ENCODE measurements around the gene KRTAP2-1.
"Not testable (repeated sequence)": the region's sequence is repeated elsewhere in the genome, so short reads cannot be mapped to it uniquely, and the experiment has no call there.

The KRTAP2-1 gene

DNA sequence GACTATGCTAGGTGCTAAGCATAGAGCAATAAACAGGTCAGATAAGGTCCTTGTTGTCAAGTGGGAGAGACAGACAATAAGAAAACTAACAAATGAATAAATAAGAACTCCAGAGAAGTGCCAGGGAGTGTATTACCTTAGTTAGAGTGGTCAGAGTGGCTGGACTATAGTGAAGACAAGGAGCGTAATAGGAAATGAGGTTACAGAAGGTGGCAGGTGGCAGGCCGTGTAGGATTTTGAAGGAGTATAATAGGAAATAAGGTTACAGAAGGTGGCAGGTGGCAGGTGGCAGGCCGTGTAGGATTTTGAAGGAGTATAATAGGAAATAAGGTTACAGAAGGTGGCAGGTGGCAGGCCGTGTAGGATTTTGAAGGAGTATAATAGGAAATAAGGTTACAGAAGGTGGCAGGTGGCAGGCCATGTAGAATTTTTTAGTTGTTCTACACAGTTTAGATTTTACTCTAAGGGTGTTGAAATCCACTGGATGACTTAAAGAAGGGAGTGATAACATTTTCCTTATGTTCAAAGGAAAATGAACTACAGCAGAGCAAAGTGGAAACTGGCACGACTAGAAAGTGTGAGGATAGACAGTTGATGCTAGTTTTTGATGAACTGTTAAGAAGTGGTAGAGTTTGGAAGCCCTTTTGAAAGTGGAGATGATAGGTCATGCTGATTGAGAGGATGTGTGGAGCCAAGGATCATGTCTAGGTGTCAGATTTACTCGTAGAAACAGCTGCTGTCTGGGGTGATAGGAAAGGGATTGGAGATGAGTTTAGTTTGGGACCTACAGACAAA lies 34.6 kb downstream of the KRTAP2-1 start:
- no peak for DNase-seq (ENCODE audit: low spot score)

DNA sequence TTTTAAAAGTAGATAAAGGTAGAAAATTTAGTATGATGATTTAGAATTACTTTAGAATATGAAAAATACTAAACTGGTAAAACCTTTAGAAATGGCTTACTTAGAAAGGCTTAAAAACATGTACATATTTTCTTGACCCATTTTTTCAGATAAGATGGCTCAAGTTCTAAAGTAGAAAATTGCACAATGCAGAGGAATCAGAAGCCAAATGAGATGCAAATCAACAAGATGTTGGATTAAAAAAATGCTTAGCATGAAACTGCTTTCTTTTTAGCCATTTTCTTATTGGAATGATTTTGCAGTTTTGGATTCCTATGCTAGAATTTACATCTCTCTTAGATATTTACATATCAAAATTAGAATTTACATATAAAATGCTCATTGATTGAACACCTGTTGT lies 36.7 kb downstream of the KRTAP2-1 start:
- DNase-seq (ENCODE audit: low spot score): no peak

DNA sequence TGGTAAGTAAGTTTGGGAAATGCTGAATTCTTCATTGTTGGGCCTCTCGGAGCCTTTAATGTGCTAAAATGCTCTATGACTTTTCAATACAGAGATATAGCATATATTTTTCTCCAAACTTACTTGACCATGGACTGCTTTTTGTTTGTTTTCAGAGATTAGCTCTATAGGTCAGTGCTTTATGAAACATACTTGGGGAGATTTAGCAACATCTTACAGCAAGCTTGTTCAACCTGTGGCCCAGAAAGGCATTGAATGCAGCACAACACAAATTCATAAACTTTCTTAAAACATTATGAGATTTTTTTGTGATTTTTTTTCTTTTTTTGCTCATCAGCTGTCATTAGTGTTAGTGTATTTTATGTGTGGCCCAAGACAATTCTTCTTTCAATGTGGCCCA lies 37.2 kb downstream of the KRTAP2-1 start:
- no peak for DNase-seq (ENCODE audit: low spot score)

DNA sequence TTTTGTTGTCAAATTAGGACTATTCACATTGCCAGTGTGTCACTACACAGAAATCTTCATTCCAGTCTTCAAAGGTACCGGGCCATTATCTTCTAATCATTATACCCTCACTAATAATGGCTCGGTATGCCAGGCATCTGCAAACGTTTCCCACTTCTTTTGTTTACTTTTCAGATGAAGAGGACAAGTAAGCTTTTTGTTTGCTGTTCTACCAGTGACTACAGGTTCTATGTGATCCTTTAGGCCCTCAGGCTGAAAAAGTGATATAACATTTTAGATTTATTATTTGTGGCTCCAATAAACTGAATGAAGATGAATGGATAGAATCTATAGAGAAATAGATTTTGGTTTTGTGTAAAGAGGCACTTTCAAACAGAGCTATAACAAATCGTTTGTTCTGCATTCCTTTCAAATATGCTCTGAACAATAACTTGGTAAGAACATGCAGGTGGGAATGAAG lies 37.8 kb downstream of the KRTAP2-1 start:
- DNase-seq (ENCODE audit: low spot score): no peak

DNA sequence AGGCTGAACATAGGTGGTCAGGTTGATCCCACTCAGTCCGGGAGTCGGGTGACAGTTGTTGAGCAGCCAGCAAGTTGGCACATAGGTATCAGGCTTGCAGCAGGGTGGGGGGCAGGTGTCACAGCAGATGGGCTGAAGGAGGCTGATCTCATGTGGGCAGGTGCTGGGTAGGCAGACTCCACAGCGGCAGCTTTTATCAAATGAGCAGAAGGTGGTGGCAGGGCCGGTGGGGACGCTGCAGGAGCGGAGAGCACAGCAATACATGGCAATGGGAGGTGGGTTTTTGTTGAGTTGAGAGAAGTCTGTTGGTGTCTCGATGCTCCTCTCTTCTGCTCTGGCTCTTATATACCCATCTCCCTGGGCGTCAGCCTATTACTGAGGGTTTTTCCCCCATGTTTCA lies 38.3 kb downstream of the KRTAP2-1 start, which contains the start of gene KRTAP3-1:
Gene KRTAP3-1 (minus strand): TSS at position 318 of the 400 bp plus-strand sequence. CDS start 54 bp downstream, at position 264.
- DNase-seq (ENCODE audit: low spot score): no peak

DNA sequence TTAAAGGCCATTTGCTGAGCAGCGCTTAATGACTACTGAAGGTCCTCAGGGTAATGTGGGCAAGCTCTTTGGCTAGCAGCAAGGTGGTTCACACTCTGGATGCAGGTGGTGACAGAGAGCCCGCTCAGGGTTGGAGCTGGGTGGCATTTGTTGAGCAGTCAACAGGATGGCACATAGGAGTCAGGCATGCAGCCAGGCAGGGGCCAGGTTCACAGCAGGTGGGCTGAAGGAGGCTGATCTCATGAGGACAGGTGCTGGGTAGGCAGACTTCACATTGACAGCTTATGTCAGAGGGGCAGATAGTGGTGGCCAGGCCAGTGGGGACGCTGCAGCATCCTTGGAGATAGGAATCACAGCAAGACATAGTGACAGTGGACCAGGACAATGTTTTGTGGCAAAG lies 42.7 kb downstream of the KRTAP2-1 start:
- no peak for DNase-seq (ENCODE audit: low spot score)

DNA sequence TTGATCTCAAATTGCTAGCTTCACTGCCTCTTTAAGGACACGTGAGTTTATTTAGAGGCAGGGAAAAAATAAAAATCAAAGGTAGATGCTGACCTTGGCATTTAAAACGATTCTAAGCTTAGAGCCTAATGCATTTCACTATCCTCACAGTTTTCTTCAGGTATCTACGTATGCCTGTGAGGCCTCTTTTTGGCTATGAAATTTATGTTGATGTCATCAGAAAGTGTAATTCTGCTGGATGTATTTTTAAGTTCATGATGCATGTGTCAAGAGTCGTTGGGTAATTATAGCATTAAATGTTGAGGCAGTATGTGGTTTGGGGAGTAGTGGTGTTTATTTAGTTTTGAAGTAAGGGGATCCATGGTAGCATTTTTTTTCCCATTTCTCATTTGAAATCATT lies 43.2 kb downstream of the KRTAP2-1 start:
- DNase-seq (ENCODE audit: low spot score): no peak

DNA sequence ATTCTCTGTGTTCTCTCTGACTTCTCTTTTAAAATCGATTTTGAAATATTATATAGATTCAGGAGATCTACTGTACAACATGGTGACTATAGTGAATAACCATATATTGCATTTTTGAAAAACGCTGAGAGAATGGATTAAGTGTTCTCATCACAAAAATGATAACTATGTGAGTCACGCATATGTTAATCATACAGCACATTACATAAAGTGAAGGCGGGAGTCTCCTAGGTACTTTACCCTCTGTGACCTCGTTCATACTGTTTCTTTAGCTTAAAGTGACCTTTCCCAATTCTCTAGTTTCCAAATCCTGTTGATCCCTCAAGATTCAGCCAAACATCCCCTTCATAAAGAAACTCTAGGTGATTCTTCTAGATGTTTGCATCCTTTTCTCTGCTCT lies 44.3 kb downstream of the KRTAP2-1 start:
- DNase-seq (ENCODE audit: low spot score): no peak

DNA sequence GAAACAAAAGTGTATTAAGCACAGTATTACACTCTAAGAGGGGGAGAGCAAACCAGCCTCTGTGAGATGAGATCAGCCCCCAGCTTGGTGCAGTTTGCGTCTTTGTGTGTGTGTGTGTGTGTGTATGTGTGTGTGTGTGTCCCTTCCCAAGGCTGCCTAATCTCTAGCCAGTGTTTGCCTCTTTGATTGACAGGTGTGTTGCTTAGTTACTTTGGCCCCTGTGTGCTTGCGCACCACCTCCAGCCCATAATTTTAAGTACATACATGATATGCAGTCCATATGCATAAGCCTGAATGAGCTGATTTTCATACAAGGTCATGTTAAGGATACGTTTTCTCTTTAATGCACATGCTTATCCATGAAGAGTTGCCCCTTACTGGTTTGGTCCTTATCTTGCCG lies 45.3 kb downstream of the KRTAP2-1 start:
- DNase-seq (ENCODE audit: low spot score): no peak

DNA sequence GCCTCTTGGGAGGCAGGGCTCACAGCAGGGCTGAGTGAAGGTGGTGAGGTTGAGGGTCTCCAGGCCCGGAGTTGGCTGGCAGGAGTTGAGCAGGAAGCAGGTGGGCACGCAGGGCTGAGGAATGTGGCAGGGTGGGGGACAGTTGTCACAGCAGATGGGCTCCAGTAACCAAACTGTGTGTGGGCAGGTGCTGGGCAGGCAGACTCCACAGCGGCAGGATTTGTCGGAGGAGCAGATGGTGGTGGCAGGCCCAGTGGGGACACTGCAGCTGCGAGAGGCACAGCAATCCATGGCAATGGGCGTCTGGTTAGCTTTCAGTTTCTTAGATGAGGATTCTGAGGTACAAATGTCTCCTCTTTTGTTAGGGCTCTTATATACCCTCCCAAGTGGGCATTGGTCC lies 47.6 kb downstream of the KRTAP2-1 start, which contains the start of gene KRTAP3-2:
Gene KRTAP3-2 (minus strand): TSS at position 344 of the 400 bp plus-strand sequence. CDS start 53 bp downstream, at position 291.
- DNase-seq (ENCODE audit: low spot score): not testable (repeated sequence)

DNA sequence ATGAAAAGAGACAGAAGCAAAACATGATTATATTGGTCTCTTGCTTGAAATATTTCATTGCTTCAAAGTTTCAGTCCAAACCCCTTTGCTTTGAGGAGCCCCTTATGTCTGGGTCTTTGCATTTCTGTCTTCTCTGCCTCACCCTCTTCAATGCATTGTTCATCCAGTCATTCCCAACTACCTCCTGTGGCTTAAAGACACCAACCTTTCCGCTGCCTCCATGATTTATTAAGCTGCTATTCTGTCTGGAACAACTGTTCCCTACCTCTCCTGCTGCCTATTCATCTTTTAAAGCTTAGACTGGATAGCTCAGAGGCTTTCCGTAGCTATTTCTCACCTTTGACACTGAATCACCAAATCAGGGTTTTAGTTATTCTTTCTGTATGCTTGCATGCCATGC lies 49.8 kb downstream of the KRTAP2-1 start:
- no peak for DNase-seq (ENCODE audit: low spot score)

DNA sequence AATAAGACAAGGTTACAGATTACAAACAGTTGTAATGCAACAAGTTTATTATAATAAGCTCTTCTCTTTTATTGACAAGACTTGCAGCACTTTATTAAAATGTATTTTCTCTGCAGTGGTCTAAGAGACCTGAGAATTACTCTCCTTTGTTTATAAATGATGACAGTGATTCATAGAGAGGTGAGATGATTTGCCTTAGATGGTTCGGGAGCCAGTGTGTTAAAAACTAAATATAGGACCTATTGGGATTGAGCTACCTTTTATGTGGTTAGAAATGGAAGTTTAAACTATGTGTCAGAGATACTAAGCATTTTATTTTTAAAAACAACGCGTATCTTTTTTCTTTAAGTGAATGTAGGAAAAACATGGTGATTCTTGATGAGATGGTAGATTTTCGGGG lies 50.3 kb downstream of the KRTAP2-1 start:
- DNase-seq (ENCODE audit: low spot score): no peak

Data from pons (tissue), 1 donor.